Activated CD8-positive, alpha-beta memory T cell treated with anti-CD3 and anti-CD28 coated beads for 1 hour (primary cell): ENCODE data around the gene POLA1.
"Not testable (repeated sequence)": the region's sequence is repeated elsewhere in the genome, so short reads cannot be mapped to it uniquely, and the experiment has no call there.

ENCODE experiments used
- DNase-seq, 2 donors: peaks; one replicate each; pipeline ENCODE4 v3.0.0-alpha.2; 2020; ENCODE audit warnings: low read depth in 1 of 2; ENCODE audit errors: extremely low read depth in 1 of 2

The POLA1 gene

DNA sequence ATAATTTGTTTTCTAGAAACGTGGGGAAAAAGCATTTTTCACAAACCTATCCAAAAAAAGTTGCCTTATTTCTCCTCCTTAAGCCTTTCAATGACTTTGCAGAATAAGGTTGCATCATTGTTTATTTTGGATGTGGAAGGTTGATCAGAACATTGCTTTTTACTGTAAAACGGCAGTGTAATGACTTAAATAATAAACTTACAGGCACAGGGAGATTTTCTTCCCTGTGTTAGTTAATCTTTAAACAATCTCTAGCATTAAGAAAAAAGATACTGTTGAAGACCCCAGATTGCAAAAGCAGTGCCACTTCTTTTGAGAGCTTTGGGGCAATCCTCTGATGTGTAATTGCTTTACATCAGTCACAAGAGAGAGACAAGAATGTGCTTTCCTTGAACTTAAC, 168.6 kb downstream of the POLA1 start:
- no peak for DNase-seq

DNA sequence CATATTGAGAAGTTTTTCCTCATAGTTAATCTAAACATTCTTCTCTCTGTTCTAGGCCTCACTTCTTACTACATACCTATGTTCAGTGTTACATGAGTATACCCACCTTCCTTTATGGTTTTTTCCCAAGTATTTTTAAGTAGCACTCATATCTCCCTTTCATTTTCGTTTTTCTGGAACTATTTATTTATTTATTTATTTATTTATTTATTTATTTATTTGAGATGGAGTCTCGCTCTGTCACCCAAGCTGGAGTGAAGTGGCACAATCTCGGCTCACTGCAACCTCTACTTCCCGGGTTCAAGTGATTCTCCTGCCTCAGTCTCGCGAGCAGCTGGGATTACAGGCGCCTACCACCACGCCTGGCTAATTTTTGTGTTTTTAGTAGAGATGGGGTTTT, 170.1 kb downstream of the POLA1 start:
- DNase-seq: not testable (repeated sequence)

DNA sequence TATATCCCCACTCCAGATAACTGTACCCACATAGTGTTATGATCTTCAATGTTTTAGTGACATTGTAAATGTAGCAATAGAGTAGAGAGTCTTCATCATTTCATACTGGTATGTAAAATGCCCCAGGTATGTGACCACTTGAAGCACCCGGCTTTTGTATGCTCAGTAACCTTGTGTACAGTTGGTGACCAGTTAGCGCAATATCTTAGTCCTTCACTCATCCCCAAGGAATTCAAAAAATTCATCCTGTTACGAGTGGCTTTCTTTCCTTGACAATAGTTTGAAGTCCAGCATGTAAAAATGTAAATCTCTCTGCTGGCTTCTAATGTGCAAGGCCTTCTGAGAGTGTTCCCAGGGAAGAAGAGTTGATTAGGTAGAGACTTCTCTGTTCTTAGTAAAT, 176.4 kb downstream of the POLA1 start:
- no peak for DNase-seq

DNA sequence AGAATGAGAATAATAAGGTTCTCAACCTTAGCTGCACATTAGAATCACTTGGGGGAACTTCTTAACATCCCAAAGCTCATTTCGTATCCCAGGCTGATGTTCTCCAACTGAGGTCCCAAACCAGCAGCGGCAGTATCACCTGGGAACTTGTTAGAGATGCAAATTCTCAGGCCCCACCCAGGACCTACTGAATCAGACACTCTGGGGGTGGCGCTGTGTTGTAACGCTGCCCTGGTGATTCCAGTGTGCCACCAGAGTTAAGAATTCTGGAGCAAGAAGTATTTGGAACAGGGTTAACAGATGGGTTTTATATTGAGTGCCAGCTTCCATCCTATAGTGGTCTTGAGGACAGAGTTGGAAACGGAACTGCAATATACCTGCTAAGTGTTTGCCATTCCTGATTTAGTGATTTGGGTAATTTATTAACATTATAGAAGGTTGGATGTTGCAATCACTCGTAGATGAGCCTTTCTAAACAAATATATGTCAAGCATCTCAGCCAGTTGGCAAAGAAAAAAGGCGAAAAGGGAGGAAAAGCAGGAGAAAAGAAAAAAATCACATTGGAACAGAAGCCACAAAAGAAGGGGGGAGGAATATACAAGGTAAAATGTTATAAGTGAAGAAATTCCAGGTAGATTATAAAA, 181.0 kb downstream of the POLA1 start:
- no peak for DNase-seq

DNA sequence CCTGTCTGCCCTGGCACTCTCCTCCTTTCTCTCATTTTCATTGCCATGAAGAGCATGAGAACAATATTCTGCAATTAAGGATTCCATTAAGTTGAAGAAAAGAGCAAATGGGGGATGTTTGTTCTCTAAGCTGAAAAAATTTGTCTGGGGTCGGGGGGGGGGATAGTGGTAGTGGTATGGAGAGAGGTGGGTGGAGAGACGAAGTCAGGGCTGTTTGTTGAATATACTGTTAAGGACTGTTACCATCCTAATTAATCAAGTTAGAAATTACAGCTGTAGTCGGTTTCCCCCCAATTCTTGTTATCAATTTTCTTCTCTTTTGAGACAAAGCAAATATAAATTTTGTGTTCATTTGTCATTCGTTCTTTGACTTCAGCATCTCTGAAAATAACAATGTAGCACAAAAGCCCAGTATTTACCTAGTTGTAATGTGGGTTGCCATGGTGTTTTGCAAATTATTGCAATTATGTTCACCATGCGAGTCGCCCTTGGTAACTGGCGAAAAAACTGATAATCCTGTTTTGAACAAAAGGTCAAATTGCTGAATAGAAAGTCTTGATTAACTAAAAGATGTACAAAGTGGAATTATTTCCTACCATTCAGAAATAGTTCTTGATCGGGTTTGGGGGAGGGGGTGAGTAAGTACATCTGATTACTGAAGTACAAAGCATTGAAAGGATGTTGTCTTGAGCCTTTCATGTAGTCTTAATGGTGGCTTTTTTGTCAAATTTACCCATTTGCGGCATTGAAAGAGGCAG, 183.0 kb downstream of the POLA1 start:
- no peak for DNase-seq

DNA sequence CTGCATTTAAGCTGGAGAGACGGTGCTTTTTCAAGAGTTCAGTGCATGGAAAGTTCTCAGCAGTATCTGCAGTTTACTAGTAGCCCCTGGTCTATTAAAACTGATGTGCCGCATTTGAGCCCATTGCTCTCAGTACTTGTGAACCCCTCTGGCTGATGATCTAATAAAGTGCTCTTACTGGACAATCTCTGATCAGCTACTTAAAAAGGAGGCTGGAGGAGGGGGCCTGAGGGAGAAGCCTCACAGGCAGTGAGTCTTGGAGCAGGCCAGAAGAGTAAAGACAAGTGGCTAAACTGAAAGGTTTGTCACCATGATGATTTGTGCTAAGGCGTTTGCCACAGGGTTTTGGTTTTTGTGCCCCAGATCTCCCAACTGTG, 183.6 kb downstream of the POLA1 start:
- no peak for DNase-seq

DNA sequence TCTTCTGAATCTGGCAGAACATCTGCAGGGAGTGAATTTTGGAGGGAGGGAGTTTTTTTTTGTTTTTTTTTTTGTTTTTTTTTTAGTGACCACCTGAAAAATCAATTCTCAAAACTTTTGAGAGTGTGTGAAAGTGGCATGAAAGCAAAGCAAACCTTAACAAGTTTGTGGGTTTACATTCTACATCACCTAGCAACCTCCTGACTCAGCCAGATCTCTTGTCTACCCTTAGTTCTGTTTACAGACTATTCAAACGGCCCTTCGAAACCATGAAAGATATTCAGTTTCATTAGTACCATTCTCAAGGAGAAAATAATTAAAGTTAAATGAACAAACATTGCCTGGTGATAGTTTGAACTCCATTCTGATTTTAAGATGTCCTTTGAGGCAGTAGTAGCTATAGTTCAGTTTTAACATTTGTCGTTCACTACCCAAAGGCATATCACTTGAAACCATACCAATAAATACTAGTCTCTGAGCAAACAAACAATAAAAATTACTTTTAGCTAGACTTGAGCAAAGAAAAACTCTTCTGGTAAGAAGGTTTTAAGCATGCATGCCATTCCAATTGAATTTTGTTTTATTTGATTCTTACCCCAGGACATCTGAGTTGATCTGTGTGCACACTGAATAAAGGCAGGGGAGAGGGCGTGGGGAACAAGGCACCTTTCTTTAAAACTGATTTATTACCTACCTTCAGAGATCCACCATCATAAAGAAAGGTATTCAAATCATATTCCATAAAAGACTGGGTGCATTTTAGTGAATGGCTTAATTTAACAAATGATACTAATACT, 184.3 kb downstream of the POLA1 start:
- DNase-seq: no peak

DNA sequence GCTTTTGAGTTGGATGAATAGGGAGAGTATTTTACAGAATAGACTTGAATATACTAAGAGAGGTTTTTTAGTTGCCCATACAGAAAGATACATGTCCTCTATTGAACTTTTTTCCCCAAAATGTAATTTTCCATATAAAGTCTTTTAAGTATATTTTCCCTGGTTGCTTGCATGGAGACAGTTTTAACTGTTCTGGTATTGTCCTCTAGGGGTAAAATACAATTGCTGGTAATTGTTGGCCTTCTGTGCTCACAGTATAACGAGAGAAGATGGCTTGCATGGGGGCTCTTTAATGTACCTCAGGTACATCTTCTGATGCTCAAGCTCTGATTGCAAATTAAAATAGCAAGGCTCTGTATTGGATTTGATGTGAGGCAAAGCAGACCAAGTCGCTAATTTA, 186.0 kb downstream of the POLA1 start:
- DNase-seq: no peak

DNA sequence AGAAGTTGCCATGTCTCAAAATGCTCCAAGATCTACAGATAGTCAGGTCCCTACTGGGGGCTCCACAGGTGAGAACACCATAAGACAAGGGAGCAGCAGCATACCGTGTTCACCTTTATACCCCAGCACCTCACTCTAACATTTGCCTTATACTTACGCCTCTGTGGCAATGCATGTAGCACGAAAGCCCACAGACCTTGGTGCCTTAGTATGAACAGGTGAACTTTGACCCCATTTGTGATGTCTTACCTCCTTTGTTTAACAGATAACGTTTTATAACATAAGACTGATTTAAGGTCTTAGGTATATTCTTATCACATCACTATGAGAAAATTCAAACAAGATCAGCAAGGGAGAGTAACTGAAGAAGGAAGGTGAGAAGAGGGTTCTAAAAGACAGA, 193.2 kb downstream of the POLA1 start:
- DNase-seq: no peak

DNA sequence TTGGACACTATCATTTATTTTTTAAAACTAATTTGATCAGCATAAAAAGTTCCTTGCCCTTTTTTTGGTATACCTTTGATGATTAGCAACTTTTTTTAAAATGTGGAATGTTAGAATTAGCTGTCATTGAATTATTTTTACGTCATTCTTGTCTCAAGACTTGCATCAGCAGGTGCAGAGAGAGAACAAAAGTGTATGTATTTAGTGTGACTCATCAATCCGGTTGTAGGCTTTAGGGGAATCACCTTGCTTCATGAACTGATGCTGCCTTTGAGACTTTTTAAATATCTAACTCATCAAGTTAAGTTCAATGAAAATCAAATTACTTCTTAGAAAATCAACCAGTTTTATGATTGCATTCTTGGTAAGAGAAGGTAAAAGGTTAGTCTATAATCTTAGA, 197.0 kb downstream of the POLA1 start:
- no peak for DNase-seq

DNA sequence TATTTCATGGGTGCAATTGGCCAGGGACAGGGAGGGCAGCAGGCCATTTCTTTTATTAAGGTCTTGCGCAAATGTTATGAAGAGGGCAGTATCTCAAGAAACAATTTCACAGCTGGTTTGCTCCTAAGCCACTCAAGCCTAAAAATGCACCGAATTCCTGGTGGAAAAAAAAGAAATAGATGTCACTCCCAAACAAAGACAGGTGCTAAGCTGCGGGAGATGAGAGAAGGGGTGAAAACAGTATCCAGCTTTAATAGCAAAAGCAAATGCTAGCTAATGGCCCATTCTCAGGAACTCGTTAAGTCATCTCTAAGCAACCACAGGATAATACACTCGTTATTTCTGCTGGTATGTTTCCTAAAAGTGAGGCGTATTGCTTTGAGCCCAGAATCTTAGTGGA, 205.7 kb downstream of the POLA1 start:
- no peak for DNase-seq

DNA sequence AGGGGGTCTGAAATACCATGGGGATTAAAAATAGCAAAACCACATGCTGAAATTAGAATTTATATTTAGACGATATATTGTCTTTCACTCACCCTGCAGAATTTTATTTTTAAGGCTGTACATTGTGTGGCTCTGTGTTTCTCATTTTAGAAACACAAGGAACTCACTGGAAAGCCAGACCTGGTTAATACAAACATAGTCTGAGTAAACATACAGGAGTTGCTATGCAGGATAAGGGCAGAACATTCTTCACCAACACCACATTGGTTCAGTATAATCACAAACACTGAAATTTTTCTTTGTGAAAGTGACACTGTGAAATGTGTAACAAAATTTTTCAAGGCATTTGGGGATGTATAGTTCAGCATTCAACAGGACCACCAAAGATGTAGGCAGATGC, 206.5 kb downstream of the POLA1 start:
- no peak for DNase-seq

DNA sequence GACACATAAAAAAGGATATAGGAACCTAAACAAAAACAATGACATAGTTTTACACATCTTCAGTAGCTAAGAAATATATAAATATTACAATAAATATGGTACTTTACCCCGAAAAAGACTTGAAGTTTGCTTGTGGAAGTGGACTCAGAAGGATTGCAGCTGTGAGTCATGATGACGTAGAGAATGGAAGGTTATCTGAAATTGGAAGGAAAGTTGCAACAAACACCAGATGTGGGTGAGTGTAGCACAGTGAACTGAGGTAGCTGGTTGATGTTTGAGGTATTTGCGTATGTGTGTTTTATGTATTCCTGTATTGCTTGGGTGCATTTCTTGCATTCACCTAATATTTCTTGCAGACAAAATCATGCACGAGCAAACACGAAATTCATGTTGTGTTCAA, 209.1 kb downstream of the POLA1 start:
- DNase-seq: no peak

DNA sequence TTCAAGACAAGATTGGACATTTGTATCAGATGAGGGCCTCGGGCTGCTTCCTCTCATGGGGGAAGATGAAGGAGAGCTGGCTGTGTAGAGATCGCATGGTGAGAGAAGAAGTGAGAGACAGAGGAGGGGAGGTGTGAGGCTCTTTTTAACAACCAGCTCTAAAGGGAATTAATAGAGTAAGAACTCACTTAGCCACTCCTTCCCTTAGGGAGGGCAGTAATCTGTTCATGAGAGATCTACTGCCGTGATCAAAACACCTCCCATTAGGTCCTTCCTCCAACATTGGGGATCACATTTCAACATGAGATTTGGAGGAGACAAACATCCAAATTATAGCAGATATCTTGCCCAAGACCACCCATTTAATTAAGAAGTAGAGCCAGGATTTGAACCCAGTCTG, 225.0 kb downstream of the POLA1 start:
- DNase-seq: no peak

DNA sequence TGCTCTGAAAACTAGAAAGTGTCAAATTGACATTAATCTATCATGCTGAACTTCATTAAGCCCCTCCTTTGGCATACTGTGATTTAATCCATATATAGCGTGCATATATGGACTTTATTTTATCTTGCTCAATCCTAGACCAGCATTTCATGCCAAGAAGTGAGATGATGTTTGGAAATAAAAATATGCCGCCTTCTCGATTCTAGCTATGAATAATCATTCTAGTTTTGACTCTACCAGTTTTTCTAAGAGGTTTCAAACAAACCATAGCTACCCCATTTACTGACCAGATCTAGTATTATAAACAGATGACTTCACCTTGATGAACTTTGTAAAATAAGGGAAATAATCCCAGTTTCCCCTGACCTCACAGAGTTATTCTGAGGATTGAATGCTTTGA, 227.1 kb downstream of the POLA1 start:
- no peak for DNase-seq

DNA sequence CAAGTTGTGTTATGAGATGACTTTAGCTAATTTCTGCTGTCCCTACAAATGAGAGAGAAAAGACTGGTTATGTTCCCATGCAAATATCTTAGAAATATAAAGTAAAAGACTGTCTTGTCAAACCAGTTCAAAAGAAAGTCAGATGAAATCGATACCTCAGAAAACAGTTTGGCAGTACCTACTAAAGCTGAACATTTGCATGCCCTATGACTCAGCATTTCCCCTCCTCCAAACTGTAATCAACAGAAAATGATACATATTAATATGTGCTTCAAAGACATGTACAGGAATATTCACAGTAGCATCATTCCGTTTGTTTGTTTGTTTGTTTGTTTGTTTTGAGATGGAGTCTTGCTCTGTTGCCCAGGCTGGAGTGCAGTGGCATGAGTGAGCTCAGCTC, 231.7 kb downstream of the POLA1 start:
- no peak for DNase-seq

DNA sequence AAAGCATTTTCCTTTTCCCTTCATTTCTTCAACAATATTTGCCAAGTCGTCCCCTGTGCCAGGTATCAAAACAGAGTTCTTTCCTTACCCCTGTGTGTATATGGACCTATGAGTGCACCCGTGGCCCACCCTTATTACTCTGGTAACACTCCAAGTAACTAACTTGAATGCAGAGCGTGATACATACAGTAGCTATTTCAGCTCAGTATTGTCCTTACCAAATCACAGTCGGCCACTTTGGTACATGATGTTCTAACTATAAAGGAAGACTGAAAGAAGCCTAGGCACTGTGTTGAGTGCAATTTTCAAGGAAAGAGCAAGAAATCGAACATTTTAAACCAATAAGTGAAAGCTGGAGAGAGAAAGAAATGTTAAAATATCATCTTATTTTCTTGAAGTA, 233.7 kb downstream of the POLA1 start:
- DNase-seq: no peak

DNA sequence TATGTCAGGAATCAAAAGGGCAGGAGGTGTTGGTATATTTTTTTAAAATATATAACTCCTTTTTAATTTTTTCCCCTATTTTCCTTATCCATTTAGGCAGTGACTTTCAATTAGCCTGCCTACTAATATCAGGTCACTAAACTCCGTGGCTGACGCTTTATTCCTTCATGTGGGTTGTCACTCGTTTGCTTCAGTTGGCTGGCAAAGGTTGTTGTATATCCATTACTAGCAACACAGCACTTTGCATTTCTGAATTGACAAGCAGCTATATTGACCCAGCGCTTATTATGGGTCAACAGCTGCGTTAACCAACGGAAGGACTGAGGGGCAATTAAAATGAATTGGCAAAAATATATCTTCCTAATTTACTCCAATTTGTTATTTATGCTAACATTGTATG, 234.4 kb downstream of the POLA1 start:
- DNase-seq: no peak

DNA sequence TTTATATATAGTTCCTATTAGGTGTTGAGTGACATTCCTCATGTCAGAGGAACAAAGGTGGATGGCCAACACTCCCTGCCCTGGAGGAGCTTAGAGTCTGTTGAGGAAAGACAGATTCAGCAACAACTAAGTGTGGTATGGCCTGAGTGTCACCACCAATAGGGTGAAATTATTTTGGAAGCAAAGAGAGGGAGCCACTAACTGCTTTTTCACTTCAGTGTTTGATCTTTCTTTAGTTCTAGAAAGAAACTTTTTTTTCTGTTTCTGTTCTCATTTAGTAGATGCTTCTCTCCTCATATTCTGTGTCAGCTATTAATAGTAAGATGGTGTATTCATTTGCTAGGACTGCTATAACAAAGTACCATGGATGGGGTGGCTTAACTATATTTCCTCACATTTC, 240.6 kb downstream of the POLA1 start:
- no peak for DNase-seq

DNA sequence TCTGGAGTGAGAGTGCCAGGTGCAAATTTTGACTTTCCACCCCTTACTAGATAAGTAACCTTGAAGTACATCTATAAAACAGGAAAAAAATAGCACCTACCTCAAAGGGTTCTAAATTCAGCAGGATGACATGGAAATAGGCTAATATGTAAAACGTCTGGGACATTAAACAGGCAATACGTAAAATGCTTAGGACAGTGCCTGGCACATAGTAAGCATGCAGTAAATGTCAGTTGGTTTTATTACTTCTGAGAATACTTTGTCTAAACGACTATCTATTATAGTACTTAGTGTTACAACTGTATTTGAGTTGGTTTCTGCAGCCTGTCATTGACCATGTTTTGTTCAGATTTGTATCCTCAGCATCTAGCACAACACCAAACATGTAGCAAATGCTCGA, 251.3 kb downstream of the POLA1 start:
- no peak for DNase-seq

DNA sequence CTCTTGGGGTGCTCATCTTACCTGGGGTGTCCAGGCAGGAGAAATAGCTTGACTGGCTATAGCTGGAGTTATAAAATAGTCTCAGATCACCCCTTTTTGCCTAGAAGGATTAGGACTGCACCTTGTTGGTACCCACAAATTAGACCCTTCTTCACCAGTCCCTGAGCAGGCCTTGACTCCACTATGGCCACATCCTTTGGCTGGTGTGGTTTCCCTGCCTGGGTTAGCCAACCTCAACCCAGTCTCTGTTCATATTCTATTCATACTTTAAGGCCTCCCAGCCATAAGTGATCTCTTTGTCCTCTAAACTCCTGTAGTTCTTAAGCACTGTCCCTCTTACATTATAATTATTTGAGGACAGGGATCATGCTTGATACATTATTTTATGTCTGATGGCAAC, 252.7 kb downstream of the POLA1 start:
- no peak for DNase-seq

DNA sequence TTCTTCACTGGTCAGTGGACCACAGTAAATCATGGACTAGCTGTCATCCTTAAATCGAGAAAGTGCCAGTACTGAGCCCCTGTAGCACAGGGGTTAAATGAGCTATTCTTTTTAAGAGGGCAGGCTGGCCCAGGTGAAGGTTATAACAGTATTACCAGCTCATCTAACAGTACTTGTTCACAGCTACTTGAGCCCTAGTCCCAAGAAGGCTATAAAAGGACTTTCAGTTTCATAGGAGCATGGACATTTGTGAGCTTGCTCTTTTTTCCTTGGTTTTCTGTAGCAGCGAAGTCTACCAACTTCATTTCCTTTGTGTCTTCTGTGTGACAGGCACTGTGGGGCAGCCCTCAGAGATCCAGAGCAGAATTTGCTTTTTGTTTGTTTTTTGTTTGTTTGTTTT, 261.0 kb downstream of the POLA1 start:
- DNase-seq: no peak
